SK-N-SH (cell line): Measurements from ENCODE around the gene ITGB6.

ENCODE experiments used
- TF ChIP-seq, protein P1 (sequence below): IDR thresholded peaks from 2 replicates; pipeline ENCODE4 v1.4.0; 2012; ENCODE audit warnings: low read depth
- TF ChIP-seq, protein P2 (sequence below): fragments of 200-600 bp; sonication (generic); IDR thresholded peaks from 2 replicates; pipeline ENCODE4 v1.6.1; 2017; ENCODE audit warnings: antibody characterized with exemption, mild to moderate bottlenecking, moderate library complexity

- TF ChIP-seq, protein P1, sequence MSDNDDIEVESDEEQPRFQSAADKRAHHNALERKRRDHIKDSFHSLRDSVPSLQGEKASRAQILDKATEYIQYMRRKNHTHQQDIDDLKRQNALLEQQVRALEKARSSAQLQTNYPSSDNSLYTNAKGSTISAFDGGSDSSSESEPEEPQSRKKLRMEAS: no peak
- TF ChIP-seq, protein P2, sequence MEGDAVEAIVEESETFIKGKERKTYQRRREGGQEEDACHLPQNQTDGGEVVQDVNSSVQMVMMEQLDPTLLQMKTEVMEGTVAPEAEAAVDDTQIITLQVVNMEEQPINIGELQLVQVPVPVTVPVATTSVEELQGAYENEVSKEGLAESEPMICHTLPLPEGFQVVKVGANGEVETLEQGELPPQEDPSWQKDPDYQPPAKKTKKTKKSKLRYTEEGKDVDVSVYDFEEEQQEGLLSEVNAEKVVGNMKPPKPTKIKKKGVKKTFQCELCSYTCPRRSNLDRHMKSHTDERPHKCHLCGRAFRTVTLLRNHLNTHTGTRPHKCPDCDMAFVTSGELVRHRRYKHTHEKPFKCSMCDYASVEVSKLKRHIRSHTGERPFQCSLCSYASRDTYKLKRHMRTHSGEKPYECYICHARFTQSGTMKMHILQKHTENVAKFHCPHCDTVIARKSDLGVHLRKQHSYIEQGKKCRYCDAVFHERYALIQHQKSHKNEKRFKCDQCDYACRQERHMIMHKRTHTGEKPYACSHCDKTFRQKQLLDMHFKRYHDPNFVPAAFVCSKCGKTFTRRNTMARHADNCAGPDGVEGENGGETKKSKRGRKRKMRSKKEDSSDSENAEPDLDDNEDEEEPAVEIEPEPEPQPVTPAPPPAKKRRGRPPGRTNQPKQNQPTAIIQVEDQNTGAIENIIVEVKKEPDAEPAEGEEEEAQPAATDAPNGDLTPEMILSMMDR: no peak
These were observed 58.7 kb downstream of the ITGB6 start for GRCh38 chr2:160141419-160141818.
